T follicular helper cell (primary cell): ENCODE measurements around the gene GPR34.
"Not testable (repeated sequence)": the region's sequence is repeated elsewhere in the genome, so short reads cannot be mapped to it uniquely, and the experiment has no call there.

Experiments
- DNase-seq: peaks from one replicate; pipeline ENCODE4 v3.0.0-alpha.2; 2020; ENCODE audit warnings: low read depth

The GPR34 gene

GRCh38 chrX:41693024-41693423 lies 4.3 kb downstream of the GPR34 start:
- no peak for DNase-seq

GRCh38 chrX:41695426-41695825 lies 6.7 kb downstream of the GPR34 start:
- DNase-seq = no peak

GRCh38 chrX:41703574-41704029 lies 14.8 kb downstream of the GPR34 start:
- DNase-seq = no peak

DNA sequence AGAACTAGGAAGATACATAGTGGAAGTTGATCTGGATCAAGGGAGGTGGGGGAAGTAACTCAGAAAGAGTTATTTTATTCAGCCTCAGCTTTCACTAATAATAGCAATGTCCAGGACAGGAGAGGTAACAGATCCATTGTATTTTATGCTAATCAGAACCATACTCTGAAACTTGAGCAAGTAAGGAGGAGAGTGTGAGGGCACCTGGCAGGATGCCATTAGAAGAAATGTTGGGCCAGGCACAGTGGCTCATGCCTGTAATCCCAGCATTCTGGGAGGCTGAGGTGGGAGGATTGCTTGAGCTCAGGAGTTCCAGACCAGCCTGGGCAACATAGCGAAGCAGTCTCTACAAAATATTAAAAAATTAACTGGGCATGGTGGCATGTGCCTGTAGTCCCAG lies 16.3 kb downstream of the GPR34 start:
- no peak for DNase-seq

- no peak for DNase-seq
Observed at GRCh38 chrX:41705680-41706374, 17.1 kb downstream of the GPR34 start.

DNA sequence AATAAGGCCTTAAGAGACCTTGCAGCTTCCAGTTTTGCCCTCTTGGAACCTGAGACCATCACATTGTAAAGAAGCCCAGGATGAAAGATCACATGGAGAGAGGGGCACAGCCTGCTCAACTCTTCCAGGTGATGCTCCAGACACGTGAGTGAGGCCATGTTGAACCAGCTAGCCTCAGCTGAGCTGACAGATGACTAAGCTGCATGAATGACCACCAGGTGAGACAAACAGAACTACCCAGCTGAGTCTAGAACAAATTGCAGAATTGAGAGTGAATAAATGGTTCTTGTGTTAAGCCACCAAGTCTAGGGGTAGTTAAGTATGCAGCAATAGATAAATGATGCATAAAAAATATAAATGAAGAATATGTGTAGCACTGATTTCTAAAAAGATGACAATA lies 18.4 kb downstream of the GPR34 start:
- no peak for DNase-seq

DNA sequence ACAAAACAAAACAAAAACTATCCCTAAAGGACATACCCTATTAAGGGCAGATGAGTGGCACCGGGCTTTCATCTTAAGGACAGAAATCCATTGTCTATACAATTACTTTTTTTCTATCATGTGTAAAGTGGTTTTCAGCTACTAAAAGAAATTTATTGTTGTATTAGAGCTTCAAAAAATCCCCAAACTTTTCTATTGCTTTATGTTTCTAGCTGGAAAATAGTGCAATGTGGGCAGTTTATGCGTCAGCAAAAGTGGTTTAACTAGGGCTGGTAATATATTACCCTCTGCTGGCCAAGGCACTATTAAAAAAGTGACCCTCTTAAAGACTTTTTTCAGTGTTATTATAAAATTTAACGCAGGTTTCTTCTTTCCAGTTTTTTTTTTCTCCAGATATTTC lies 19.7 kb downstream of the GPR34 start:
- no peak for DNase-seq

GRCh38 chrX:41711021-41711667 lies 22.4 kb downstream of the GPR34 start:
- no peak for DNase-seq

DNA sequence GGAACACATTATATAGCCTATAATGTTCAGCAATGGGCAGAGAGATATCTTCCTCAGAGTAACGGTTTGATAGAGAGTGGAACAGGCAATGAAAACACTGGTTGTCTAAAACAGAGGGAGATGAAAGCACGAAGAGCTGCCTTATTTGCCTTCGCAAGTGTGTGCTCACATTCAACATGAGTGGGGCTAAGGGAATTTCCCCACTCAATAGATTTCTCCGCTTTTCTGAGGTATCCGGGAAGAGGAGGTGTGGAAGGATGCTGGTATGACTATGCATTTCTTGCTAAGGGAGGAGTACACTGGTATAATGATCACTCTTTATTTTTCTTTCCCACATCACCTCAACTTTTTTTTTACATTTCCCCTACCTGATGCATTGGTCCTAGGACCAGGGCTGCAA lies 27.4 kb downstream of the GPR34 start:
- DNase-seq = no peak

- DNase-seq = no peak
Observed at GRCh38 chrX:41716767-41717473, 28.1 kb downstream of the GPR34 start.

GRCh38 chrX:41718481-41719235 lies 29.9 kb downstream of the GPR34 start:
- DNase-seq = no peak

DNA sequence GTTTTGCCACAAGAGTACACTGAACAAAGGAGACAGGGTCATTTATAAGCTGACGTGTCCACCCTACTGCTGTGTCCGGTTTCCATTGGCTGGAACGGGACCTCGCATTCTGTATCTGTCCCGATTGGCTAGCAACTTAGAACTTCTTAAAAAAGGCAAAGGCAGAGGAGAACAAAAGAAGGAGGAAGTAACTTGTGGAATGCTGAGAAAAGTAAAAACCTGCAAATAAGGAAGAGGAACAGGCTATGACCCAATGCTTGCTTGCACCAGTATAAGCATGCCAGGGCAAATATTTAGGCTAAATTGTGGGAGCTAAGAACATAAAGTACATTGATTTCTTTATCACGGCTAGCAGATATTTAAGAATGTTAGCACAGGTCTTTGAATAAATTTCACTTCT lies 30.8 kb downstream of the GPR34 start:
- not testable (repeated sequence) for DNase-seq

DNA sequence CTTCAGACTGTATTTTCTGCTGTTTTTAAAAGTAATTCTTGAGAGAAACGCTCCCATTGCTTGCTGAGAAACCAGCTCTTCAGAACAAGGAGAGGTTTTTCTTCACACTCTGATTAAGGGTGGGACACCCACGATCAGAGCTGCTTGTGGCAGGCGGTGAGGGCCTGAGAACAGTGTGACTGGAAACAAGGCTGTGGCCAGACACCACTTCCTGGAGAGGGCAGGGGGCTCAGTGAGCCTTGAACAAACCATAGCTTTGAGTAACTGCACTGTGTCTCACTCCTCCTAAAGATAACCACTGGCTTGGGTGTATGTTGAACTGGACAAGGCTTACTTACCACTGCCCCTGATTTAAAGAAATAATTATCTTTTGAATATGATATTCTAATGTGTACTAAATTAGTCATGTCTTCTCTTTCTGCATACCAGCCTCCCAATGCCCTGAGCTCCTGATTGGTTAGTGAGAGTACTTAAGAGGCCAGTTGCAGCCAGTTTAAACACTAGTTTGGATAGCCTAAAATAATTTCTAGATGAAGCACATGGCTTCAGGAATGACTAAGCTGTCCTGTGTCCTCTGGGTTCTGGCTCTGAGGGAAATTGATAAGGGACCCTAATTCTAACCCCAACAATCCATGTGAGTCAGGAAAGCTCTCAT lies 31.5 kb downstream of the GPR34 start:
- no peak for DNase-seq

DNA sequence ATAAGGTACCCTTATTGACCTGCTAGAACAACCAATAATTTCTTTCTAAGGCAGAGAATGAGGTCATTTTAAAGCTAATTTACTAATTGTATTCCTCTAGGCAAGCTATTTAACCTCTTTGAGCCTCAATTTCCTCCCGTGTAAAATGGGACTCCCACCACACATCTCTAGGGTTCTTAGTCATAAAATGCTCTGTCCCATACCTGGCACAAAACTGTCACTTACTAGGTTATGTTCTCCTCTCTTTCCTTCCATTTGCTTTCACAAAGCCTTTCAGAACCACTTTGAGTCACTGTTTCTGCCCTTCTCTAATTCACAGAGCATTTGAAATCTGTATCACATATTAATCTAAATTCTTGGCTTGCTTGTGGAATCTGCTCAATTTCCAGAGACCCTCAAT lies 32.8 kb downstream of the GPR34 start:
- DNase-seq = no peak

- no peak for DNase-seq
Observed at GRCh38 chrX:41722214-41722613, 33.4 kb downstream of the GPR34 start.

DNA sequence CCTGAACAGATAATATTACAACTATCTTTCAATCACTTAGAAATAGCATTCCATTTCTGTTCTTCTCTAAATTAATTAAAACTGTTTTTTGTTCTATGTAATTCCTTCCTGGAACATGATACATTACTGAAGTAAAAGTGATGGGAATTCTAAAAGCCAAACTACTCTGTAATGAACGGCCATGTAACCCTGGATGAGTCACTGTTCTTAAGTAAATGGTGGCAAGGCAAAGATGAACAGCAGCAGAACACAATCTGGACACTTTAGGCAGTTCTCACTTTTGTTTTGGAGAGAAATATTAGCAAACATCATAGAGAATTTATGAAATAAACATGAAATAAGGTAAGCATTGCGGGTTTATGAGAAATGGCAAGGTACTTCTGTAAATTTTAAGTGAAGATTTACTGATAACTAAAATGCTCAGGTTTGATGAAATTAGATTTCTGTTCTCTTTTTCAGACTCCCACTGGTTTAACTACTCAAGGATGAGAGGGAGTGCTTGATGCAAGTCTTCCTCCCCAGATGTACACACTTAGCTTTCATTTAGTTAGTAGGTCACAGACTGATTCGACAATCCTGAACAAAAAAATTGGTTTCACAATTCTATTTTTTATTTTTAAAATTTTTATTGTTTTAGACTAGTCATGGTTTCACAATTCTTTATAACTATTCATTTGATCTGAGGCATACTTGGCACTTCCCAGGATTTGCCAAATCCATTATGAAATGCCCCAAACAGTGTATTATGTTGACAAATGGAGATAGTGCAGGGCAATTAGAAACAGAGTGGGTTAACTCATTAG lies 34.2 kb downstream of the GPR34 start:
- DNase-seq = no peak

DNA sequence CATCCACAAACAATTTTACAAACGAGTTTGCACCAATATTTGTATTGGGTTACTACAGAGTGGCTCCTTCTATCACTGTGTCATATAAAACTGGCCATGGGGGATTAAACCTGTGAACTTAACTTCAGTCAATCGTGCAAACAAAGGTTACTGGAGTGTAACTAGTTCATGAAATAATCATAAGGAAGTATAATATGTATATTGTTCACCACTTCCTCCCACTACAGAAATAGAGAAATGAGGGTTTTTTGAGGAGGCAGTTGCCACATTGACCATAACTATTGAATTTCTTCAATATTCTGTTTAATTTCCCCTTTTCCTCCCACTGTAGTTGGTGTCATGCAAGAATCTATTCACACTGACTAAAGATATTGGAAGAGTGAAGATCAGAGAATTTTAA lies 35.1 kb downstream of the GPR34 start, which contains the start of gene GPR82:
TSS of gene GPR82 (plus strand) at position 356 of the 400 bp plus-strand sequence. CDS start 2,846 bp downstream, outside the sequence.
- DNase-seq = no peak

DNA sequence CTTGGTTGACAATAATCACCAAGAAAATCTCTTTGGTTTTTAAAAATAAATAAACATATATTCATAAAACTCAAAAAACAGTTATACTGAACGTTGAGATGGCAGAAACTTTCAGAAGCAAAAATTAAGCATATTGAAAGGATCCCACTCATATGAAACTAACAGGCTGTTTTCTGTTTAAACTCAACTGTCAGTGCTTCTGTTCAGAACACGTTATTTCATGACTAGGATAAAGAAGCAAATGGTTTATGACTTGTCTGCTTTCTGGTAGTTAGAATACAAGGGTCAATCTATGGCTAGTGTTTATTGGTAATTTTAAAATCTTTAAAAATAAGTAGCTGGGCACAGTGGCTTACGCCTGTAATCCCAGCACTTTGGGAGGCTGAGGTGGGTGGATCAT lies 39.4 kb downstream of the GPR34 start:
- DNase-seq = no peak

DNA sequence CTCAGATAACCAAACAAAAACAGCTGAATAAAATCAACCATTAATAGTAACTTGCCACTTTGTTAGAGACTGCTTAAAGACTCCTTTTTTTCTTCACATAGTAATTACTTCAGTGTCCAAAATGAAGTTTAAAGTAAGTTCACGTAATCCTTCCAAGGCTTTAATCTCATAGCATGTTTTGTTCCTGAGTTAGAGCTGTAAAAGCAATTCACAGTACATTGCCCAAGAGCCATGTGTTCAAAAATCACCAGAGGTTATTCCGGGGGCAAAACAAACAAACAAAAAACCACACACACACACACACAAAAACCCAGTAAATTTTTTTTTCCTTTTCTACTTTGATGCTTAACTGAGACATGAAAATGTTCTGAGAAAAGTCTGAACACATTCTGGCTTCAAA lies 41.3 kb downstream of the GPR34 start:
- no peak for DNase-seq

- DNase-seq = no peak
Observed at GRCh38 chrX:41732260-41732659, 43.5 kb downstream of the GPR34 start.

GRCh38 chrX:41733939-41734338 lies 45.2 kb downstream of the GPR34 start:
- no peak for DNase-seq
